OCI-LY7 (cell line): Measurements from ENCODE around the gene TMEM165. TPM values are rescaled to one million over a fixed set of nuclear protein-coding genes. Genes with fewer than 3 reads are reported as not detected.

Experiments
- BruUV-seq: library from RNA; stranded (reverse); fragments of 400-500 nt; replicated peaks from 2 replicates; lab custom pipeline; 2021; lab: Mats Ljungman, UMichigan
- CTCF ChIA-PET: fragments of 300-600 bp; sonication (Branson Sonifier 250); formaldehyde crosslinking; loops from one replicate; lab custom pipeline; 2022; ENCODE audit warnings: antibody characterized with exemption; ENCODE audit not compliant: unreplicated experiment; lab: Charles Lee
- POLR2A ChIA-PET: fragments of 300-600 bp; sonication (Branson Sonifier 250); formaldehyde crosslinking; loops from one replicate; lab custom pipeline; 2022; ENCODE audit warnings: antibody characterized with exemption; lab: Charles Lee
- DNase-seq: peaks from one replicate; pipeline ENCODE4 v3.0.0-alpha.2; 2015; ENCODE audit warnings: low spot score
- H2AFZ ChIP-seq: fragments of 200-600 bp; sonication (generic), shearing (Covaris generic); 2 replicates; pipeline ENCODE4 v1.6.1; 2014; ENCODE audit warnings: mild to moderate bottlenecking, antibody characterized with exemption, low read length, moderate library complexity
- H3K27ac ChIP-seq: fragments of 200-600 bp; sonication (generic); 2 replicates; pipeline ENCODE4 v1.5.1; 2014; ENCODE audit warnings: mixed run types, low read depth, mild to moderate bottlenecking, moderate library complexity, low read length, inconsistent platforms; ENCODE audit not compliant: poor library complexity, severe bottlenecking
- H3K36me3 ChIP-seq: fragments of 200-600 bp; sonication (generic); 2 replicates; pipeline ENCODE4 v1.6.1; 2014; ENCODE audit warnings: mild to moderate bottlenecking, antibody characterized with exemption, low read length, moderate library complexity, mixed read lengths; ENCODE audit not compliant: insufficient read depth
- H3K4me1 ChIP-seq: fragments of 200-600 bp; sonication (generic); 2 replicates; pipeline ENCODE4 v1.5.1; 2014; ENCODE audit warnings: mild to moderate bottlenecking, low read length; ENCODE audit not compliant: insufficient read depth, poor library complexity, severe bottlenecking
- H3K4me2 ChIP-seq: fragments of 200-600 bp; sonication (generic); 2 replicates; pipeline ENCODE4 v1.6.1; 2014; ENCODE audit warnings: mild to moderate bottlenecking, low read length
- H3K4me3 ChIP-seq: fragments of 200-600 bp; sonication (generic); 2 replicates; pipeline ENCODE4 v1.5.1; 2014; ENCODE audit warnings: mild to moderate bottlenecking, low read depth, low read length; ENCODE audit not compliant: poor library complexity, severe bottlenecking
- H3K79me2 ChIP-seq: fragments of 200-600 bp; sonication (generic); 2 replicates; pipeline ENCODE4 v1.6.1; 2016; ENCODE audit warnings: low read depth, mild to moderate bottlenecking, low read length, moderate library complexity, mixed read lengths; ENCODE audit not compliant: insufficient read depth
- H3K9me2 ChIP-seq: fragments of 200-600 bp; sonication (generic); 2 replicates; pipeline ENCODE4 v1.6.1; 2016; ENCODE audit warnings: mild to moderate bottlenecking, low read length, mixed read lengths; ENCODE audit not compliant: insufficient read depth
- H3K9me3 ChIP-seq: fragments of 200-600 bp; sonication (generic); 2 replicates; pipeline ENCODE4 v1.6.1; 2014; ENCODE audit warnings: mild to moderate bottlenecking, mixed run types, low read length, mixed read lengths
- H4K20me1 ChIP-seq: fragments of 200-600 bp; sonication (generic); 2 replicates; pipeline ENCODE4 v1.6.1; 2014; ENCODE audit warnings: mild to moderate bottlenecking, antibody characterized with exemption, low read length, moderate library complexity, mixed read lengths; ENCODE audit not compliant: insufficient read depth
- CTCF ChIP-seq: fragments of 200-600 bp; sonication (generic); conservative IDR thresholded peaks from 2 replicates; pipeline ENCODE4 v1.5.1; 2014; ENCODE audit warnings: mild to moderate bottlenecking, antibody characterized with exemption, low read length, moderate library complexity, mixed read lengths
- EZH2phosphoT487 ChIP-seq: fragments of 200-600 bp; sonication (generic); IDR thresholded peaks from 2 replicates; pipeline ENCODE4 v1.6.1; 2018; ENCODE audit warnings: low read depth, borderline replicate concordance, mild to moderate bottlenecking, mixed run types, antibody characterized with exemption, low read length, moderate library complexity, mixed read lengths
- intact Hi-C: fragments of 100-400 bp; cut with micrococcal nuclease; formaldehyde crosslinking; loops from one replicate; pipeline ENCODE4 v1.10.0; 2022; ENCODE audit not compliant: unreplicated experiment
- total RNA-seq, 2 experiments: library from RNA; depleted of rRNA in 1 of 2; stranded (reverse); fragments of >200 nt in 1 of 2; shearing (Covaris generic) in 1 of 2; gene quantifications; 2 replicates each; pipeline ENCODE4 v1.2.3, GENCODE V29; 2014 to 2022

TMEM165 gene
- total RNA-seq, 2 experiments from 2014 or later, result 70.8 to 86.1 TPM

- POLR2A ChIA-PET, result interaction anchor here (0.6 to 1.8 kb wide), 3 partner anchors 24 to 40 kb away, joined by 3 to 6 read pairs (median 3); no protein-coding TSS in a partner anchor
- H3K9me2 ChIP-seq, result no peaks in the 10 kb centered on the region
These were observed 1.3 kb downstream of the TMEM165 start for GRCh38 chr4:55397126-55397436.

GRCh38 chr4:55397520-55398321, 2.0 kb downstream of the TMEM165 start:
- Histone ChIP-seq H3K4me3 (peak overlapping the region; percentile 99), H3K4me2 (peak overlapping the region; percentile 97), H2AFZ (no peak overlapping the region), H3K27ac (peak overlapping the region; percentile 81), H3K9me3 (no peaks in the 10 kb centered on the region), H3K36me3 (peaks cover 49% of the 10 kb centered on the region), H4K20me1 (peaks cover 27% of the 10 kb centered on the region), H3K4me1 (peaks cover 37% of the 10 kb centered on the region), H3K9me2 (no peaks in the 10 kb centered on the region), H3K79me2 (peaks cover 64% of the 10 kb centered on the region)
- TF ChIP-seq EZH2phosphoT487, result no peak
- TF ChIP-seq CTCF, result no peak
- POLR2A ChIA-PET, result interaction anchor here (0.8 to 2.3 kb wide), 6 partner anchors 12 to 50 kb away, joined by 3 to 16 read pairs (median 5); no protein-coding TSS in a partner anchor
- CTCF ChIA-PET, result interaction anchor here (1.4 kb wide), 1 partner anchor 12 kb away, joined by 6 read pairs; no protein-coding TSS in a partner anchor
- BruUV-seq, result no TSS peak
- DNase-seq, result peak; percentile 23
- intact Hi-C loops, result loop anchor here (10.0 kb wide), 2 partner anchors 647 to 1037 kb away; partner anchors contain the start of genes PAICS and PPAT

More at GRCh38 chr4:55397126-55397436, 1.3 kb downstream of the TMEM165 start:
- Histone ChIP-seq H3K4me3 (peak overlapping the region; percentile 99), H3K9me3 (no peaks in the 10 kb centered on the region), H4K20me1 (peaks cover 27% of the 10 kb centered on the region), H3K4me1 (peaks cover 37% of the 10 kb centered on the region), H3K4me2 (peak overlapping the region; percentile 97), H2AFZ (no peak overlapping the region; the same call in 1 of the 2 replicates), H3K79me2 (peaks cover 59% of the 10 kb centered on the region), H3K36me3 (peaks cover 49% of the 10 kb centered on the region), H3K27ac (peak overlapping the region; percentile 81)
- intact Hi-C loops, result loop anchor here (10.0 kb wide), 2 partner anchors 648 to 1038 kb away; partner anchors contain the start of genes PAICS and PPAT
- CTCF ChIA-PET, result no interaction called here
- TF ChIP-seq CTCF (no peak), EZH2phosphoT487 (no peak)
- peak; percentile 31 for DNase-seq
- BruUV-seq, result no TSS peak
